Smooth muscle cell (in vitro differentiated cells): ENCODE data around the gene ERLIN1. TPM values are rescaled to one million over a fixed set of nuclear protein-coding genes. Genes with fewer than 3 reads are reported as not detected.

Source experiments
- DNase-seq: peaks from one replicate; lab custom pipeline; 2025; ENCODE audit not compliant: unreplicated experiment; lab: John Stamatoyannopoulos, UW
- H2AFZ ChIP-seq: fragments of 200-600 bp; sonication (generic); 2 replicates; pipeline ENCODE4 v1.6.0; 2016; ENCODE audit warnings: antibody characterized with exemption, low read depth, mild to moderate bottlenecking
- H3F3A ChIP-seq: fragments of 200-600 bp; sonication (generic); 2 replicates; pipeline ENCODE4 v1.6.0; 2017; ENCODE audit warnings: antibody characterized with exemption, low read depth
- H3K27ac ChIP-seq: fragments of 200-600 bp; sonication (generic); 2 replicates; pipeline ENCODE4 v1.5.1; 2016; ENCODE audit warnings: low read depth, mild to moderate bottlenecking
- H3K27me3 ChIP-seq: fragments of 200-600 bp; sonication (generic); 2 replicates; pipeline ENCODE4 v1.6.1; 2016; ENCODE audit warnings: low read depth, mild to moderate bottlenecking
- H3K36me3 ChIP-seq: fragments of 200-600 bp; sonication (generic); 2 replicates; pipeline ENCODE4 v1.5.1; 2016; ENCODE audit warnings: low read depth
- H3K4me1 ChIP-seq: fragments of 200-600 bp; sonication (generic); 2 replicates; pipeline ENCODE4 v1.5.1; 2016; ENCODE audit warnings: low read depth
- H3K4me2 ChIP-seq: fragments of 200-600 bp; sonication (generic); 2 replicates; pipeline ENCODE4 v1.6.0; 2016; ENCODE audit warnings: mild to moderate bottlenecking
- H3K4me3 ChIP-seq: fragments of 200-600 bp; sonication (generic); 2 replicates; pipeline ENCODE4 v1.5.1; 2016; ENCODE audit warnings: mild to moderate bottlenecking
- H3K79me2 ChIP-seq: fragments of 200-600 bp; sonication (generic); 2 replicates; pipeline ENCODE4 v1.6.0; 2016; ENCODE audit warnings: low read depth, mild to moderate bottlenecking
- H3K9ac ChIP-seq: fragments of 200-600 bp; sonication (generic); 2 replicates; pipeline ENCODE4 v1.6.0; 2016; ENCODE audit warnings: low read depth
- H3K9me3 ChIP-seq: fragments of 200-600 bp; sonication (generic); replicated peaks from 2 replicates; pipeline ENCODE4 v1.5.1; 2016; ENCODE audit warnings: low read depth
- H4K20me1 ChIP-seq: fragments of 200-600 bp; sonication (generic); 2 replicates; pipeline ENCODE4 v1.6.0; 2016; ENCODE audit warnings: low read depth
- CTCF ChIP-seq: fragments of 200-600 bp; sonication (generic); IDR thresholded peaks from 2 replicates; pipeline ENCODE4 v1.5.1; 2017; ENCODE audit warnings: borderline replicate concordance, mild to moderate bottlenecking, antibody characterized with exemption; ENCODE audit not compliant: insufficient read depth, poor library complexity, severe bottlenecking
- WGBS: methylation state at CpG from one replicate; pipeline ENCODE4 v1.1.7; 2016; ENCODE audit warnings: low lambda C conversion rate; 5-methylcytosine and 5-hydroxymethylcytosine counted together
- polyA plus RNA-seq: library from polyadenylated mRNA; unstranded; fragments of >200 nt; fragmentation: Nextera tagmentation; extraction: Ambion mirVana; gene quantifications from 2 replicates; pipeline ENCODE4 v1.2.1, GENCODE V29; 2016
- total RNA-seq: library from RNA; depleted of rRNA; stranded (reverse); fragments of >200 nt; gene quantifications from 2 replicates; pipeline ENCODE4 v1.2.3, GENCODE V29; 2014

The ERLIN1 gene
- total and polyA plus RNA-seq, 2 experiments from 2014 or later: 21.0 to 32.2 TPM

GRCh38 chr10:100140070-100140469 lies 45.8 kb downstream of the ERLIN1 start:
- no peak for TF ChIP-seq CTCF
- H3K4me1 ChIP-seq: no peaks in the 10 kb centered on the region
- no peaks in the 10 kb centered on the region for H4K20me1 ChIP-seq
- no peaks in the 10 kb centered on the region for H3K36me3 ChIP-seq
- no peaks in the 10 kb centered on the region for H3K9me3 ChIP-seq
- WGBS: 87% methylated on average over 4 of the region's 4 CpGs
- no peaks in the 10 kb centered on the region for H3F3A ChIP-seq
- H2AFZ ChIP-seq: no peak overlapping the region
- H3K4me2 ChIP-seq: no peak overlapping the region
- no peaks in the 10 kb centered on the region for H3K79me2 ChIP-seq
- peaks cover 15% of the 10 kb centered on the region for H3K27me3 ChIP-seq
- no peak for DNase-seq
- no peak overlapping the region for H3K27ac ChIP-seq
- H3K4me3 ChIP-seq: no peak overlapping the region
- H3K9ac ChIP-seq: no peak overlapping the region

GRCh38 chr10:100138921-100139496 lies 46.8 kb downstream of the ERLIN1 start:
- Histone ChIP-seq H2AFZ (no peak overlapping the region), H3K36me3 (no peaks in the 10 kb centered on the region), H3K79me2 (no peaks in the 10 kb centered on the region), H3K4me2 (no peak overlapping the region), H3K27ac (no peak overlapping the region), H4K20me1 (no peaks in the 10 kb centered on the region), H3K9me3 (no peaks in the 10 kb centered on the region), H3K4me3 (no peak overlapping the region), H3F3A (no peaks in the 10 kb centered on the region), H3K9ac (no peak overlapping the region), H3K27me3 (peaks cover 15% of the 10 kb centered on the region), H3K4me1 (no peaks in the 10 kb centered on the region)
- no peak for TF ChIP-seq CTCF
- DNase-seq: no peak
- 95% methylated on average over 7 of the region's 7 CpGs for WGBS

- Histone ChIP-seq H3K27me3 (peaks cover 5% of the 10 kb centered on the region), H3F3A (no peaks in the 10 kb centered on the region), H3K27ac (no peak overlapping the region), H2AFZ (no peak overlapping the region), H3K4me3 (no peak overlapping the region), H4K20me1 (no peaks in the 10 kb centered on the region), H3K9me3 (no peaks in the 10 kb centered on the region), H3K9ac (no peak overlapping the region), H3K36me3 (no peaks in the 10 kb centered on the region), H3K4me1 (no peaks in the 10 kb centered on the region), H3K4me2 (no peak overlapping the region), H3K79me2 (no peaks in the 10 kb centered on the region)
- TF ChIP-seq CTCF: no peak
- no peak for DNase-seq
Measured at GRCh38 chr10:100135486-100135885, 50.3 kb downstream of the ERLIN1 start.

- Histone ChIP-seq H3K4me3 (no peak overlapping the region), H3K4me1 (no peaks in the 10 kb centered on the region), H3K9me3 (no peaks in the 10 kb centered on the region), H3K4me2 (no peak overlapping the region), H3K36me3 (no peaks in the 10 kb centered on the region), H4K20me1 (no peaks in the 10 kb centered on the region), H3K9ac (no peak overlapping the region), H3K27ac (no peak overlapping the region), H3F3A (no peaks in the 10 kb centered on the region), H2AFZ (no peak overlapping the region), H3K27me3 (no peaks in the 10 kb centered on the region), H3K79me2 (no peaks in the 10 kb centered on the region)
- no peak for TF ChIP-seq CTCF
- no peak for DNase-seq
- whole genome bisulfite sequencing: 87% methylated on average over 1 of the region's 1 CpG
Measured at GRCh38 chr10:100133801-100134200, 52.0 kb downstream of the ERLIN1 start.
